WTC11 (cell line): ENCODE results near the gene RGS9. TPM values are rescaled to one million over a fixed set of nuclear protein-coding genes. Genes with fewer than 3 reads are reported as not detected.

Experiments
- ATAC-seq: fragments of 200-7000 bp; cut with Tn5 transposase; 2 replicates; pipeline ENCODE4 v1.10.0; 2021; ENCODE audit warnings: mild to moderate bottlenecking, moderate library complexity
- CTCF ChIA-PET: fragments of 300-600 bp; sonication (Branson Sonifier 250); formaldehyde crosslinking; loops from one replicate; lab custom pipeline; 2021; ENCODE audit warnings: antibody characterized with exemption; lab: Charles Lee
- POLR2A ChIA-PET: fragments of 350-600 bp; sonication (Branson Sonifier 250); formaldehyde crosslinking; loops from one replicate; lab custom pipeline; 2021; ENCODE audit warnings: antibody characterized with exemption; lab: Charles Lee
- DNase-seq: peaks from one replicate; pipeline ENCODE4 v3.0.0; 2021; ENCODE audit warnings: low spot score
- H3K27ac Mint-ChIP-seq: 2 replicates; pipeline ENCODE4 v1.8.0; 2021; ENCODE audit warnings: mixed read lengths
- H3K27me3 Mint-ChIP-seq: 2 replicates; pipeline ENCODE4 v1.8.0; 2021; ENCODE audit warnings: low read depth, mild to moderate bottlenecking, moderate library complexity, mixed read lengths
- H3K36me3 Mint-ChIP-seq: 2 replicates; pipeline ENCODE4 v1.8.0; 2021; ENCODE audit warnings: mixed read lengths
- H3K4me1 Mint-ChIP-seq: 2 replicates; pipeline ENCODE4 v1.8.0; 2022; ENCODE audit warnings: mixed read lengths
- H3K4me3 Mint-ChIP-seq: 2 replicates; pipeline ENCODE4 v1.8.0; 2021; ENCODE audit warnings: mild to moderate bottlenecking, moderate library complexity, mixed read lengths
- H3K9me3 Mint-ChIP-seq: 2 replicates; pipeline ENCODE4 v1.8.0; 2021; ENCODE audit warnings: mixed read lengths
- CREB1 ChIP-seq: sonication (generic); formaldehyde crosslinking; IDR thresholded peaks from 2 replicates; pipeline ENCODE4 v1.8.0; 2023; ENCODE audit warnings: mild to moderate bottlenecking, missing genetic modification reagents
- ELF4 ChIP-seq: sonication (generic); formaldehyde crosslinking; IDR thresholded peaks from 2 replicates; pipeline ENCODE4 v1.8.1; 2022; ENCODE audit warnings: low read depth, mild to moderate bottlenecking, moderate library complexity, missing genetic modification reagents
- FOXJ3 ChIP-seq: sonication (generic); formaldehyde crosslinking; IDR thresholded peaks from 2 replicates; pipeline ENCODE4 v1.9.0; 2021; ENCODE audit warnings: missing genetic modification reagents, mild to moderate bottlenecking, borderline replicate concordance
- GTF2I ChIP-seq: fragments of 250-450 bp; sonication (Bioruptor Pico); conservative IDR thresholded peaks from 2 replicates; pipeline ENCODE4 v1.4.0; 2021; ENCODE audit warnings: mild to moderate bottlenecking
- NFE2L1 ChIP-seq: sonication (generic); formaldehyde crosslinking; IDR thresholded peaks from 2 replicates; pipeline ENCODE4 v1.8.1; 2023; ENCODE audit warnings: missing genetic modification reagents
- NR3C1 ChIP-seq: sonication (generic); formaldehyde crosslinking; conservative IDR thresholded peaks from 2 replicates; pipeline ENCODE4 v1.8.1; 2023; ENCODE audit warnings: low read depth, mild to moderate bottlenecking, missing genetic modification reagents
- PRRX2 ChIP-seq: fragments of 250-450 bp; sonication (Bioruptor Pico); IDR thresholded peaks from 2 replicates; pipeline ENCODE4 v1.8.0; 2021; ENCODE audit warnings: mild to moderate bottlenecking
- SMAD4 ChIP-seq: sonication (generic); formaldehyde crosslinking; IDR thresholded peaks from 2 replicates; pipeline ENCODE4 v1.8.0; 2022; ENCODE audit warnings: mild to moderate bottlenecking, missing genetic modification reagents
- SOX15 ChIP-seq: fragments of 250-450 bp; sonication (Bioruptor Pico); IDR thresholded peaks from 2 replicates; pipeline ENCODE4 v1.9.0; 2021; ENCODE audit warnings: mild to moderate bottlenecking
- TEAD1 ChIP-seq: sonication (generic); formaldehyde crosslinking; IDR thresholded peaks from 2 replicates; pipeline ENCODE4 v1.8.0; 2022; ENCODE audit warnings: mild to moderate bottlenecking, missing genetic modification reagents
- TEAD4 ChIP-seq: sonication (generic); formaldehyde crosslinking; IDR thresholded peaks from 2 replicates; pipeline ENCODE4 v1.8.0; 2022; ENCODE audit warnings: mild to moderate bottlenecking, missing genetic modification reagents
- TP53 ChIP-seq: sonication (generic); formaldehyde crosslinking; IDR thresholded peaks from 2 replicates; pipeline ENCODE4 v1.8.1; 2023; ENCODE audit warnings: mild to moderate bottlenecking, missing genetic modification reagents
- ZNF121 ChIP-seq: sonication (generic); formaldehyde crosslinking; IDR thresholded peaks from 2 replicates; pipeline ENCODE4 v1.8.0; 2023; ENCODE audit warnings: missing genetic modification reagents
- ZNF317 ChIP-seq: sonication (generic); formaldehyde crosslinking; IDR thresholded peaks from 2 replicates; pipeline ENCODE4 v1.8.1; 2023; ENCODE audit warnings: low read depth, mild to moderate bottlenecking, moderate library complexity, missing genetic modification reagents, borderline replicate concordance
- ZNF423 ChIP-seq: fragments of 250-450 bp; sonication (Bioruptor Pico); IDR thresholded peaks from 2 replicates; pipeline ENCODE4 v2.1.2; 2022; ENCODE audit warnings: mild to moderate bottlenecking, moderate library complexity
- total RNA-seq: library from RNA; stranded (reverse); gene quantifications from 3 replicates; pipeline ENCODE4 v1.2.3, GENCODE V29; 2021
- TF ChIP-seq, protein P1 (sequence below): sonication (generic); formaldehyde crosslinking; IDR thresholded peaks from 2 replicates; pipeline ENCODE4 v1.8.1; 2022; ENCODE audit warnings: low read depth, mild to moderate bottlenecking, moderate library complexity, missing genetic modification reagents, borderline replicate concordance
- TF ChIP-seq, protein P2 (sequence below): sonication (generic); formaldehyde crosslinking; conservative IDR thresholded peaks from 2 replicates; pipeline ENCODE4 v1.8.1; 2022; ENCODE audit warnings: mild to moderate bottlenecking, missing genetic modification reagents
- TF ChIP-seq, protein P3 (sequence below): sonication (generic); formaldehyde crosslinking; IDR thresholded peaks from 2 replicates; pipeline ENCODE4 v1.8.0; 2023; ENCODE audit warnings: mild to moderate bottlenecking, missing genetic modification reagents
- TF ChIP-seq, protein P4 (sequence below): fragments of 250-450 bp; sonication (Bioruptor Pico); IDR thresholded peaks from 2 replicates; pipeline ENCODE4 v2.1.2; 2022; ENCODE audit warnings: mild to moderate bottlenecking, moderate library complexity
- TF ChIP-seq, protein P5 (sequence below): fragments of 250-450 bp; sonication (Bioruptor Pico); conservative IDR thresholded peaks from 2 replicates; pipeline ENCODE4 v1.9.0; 2021; ENCODE audit warnings: mild to moderate bottlenecking
- TF ChIP-seq, protein P6 (sequence below): sonication (generic); formaldehyde crosslinking; IDR thresholded peaks from 2 replicates; pipeline ENCODE4 v1.8.1; 2022; ENCODE audit warnings: low read depth, missing genetic modification reagents, borderline replicate concordance
- TF ChIP-seq, protein P7 (sequence below): sonication (generic); formaldehyde crosslinking; IDR thresholded peaks from 2 replicates; pipeline ENCODE4 v1.8.0; 2022; ENCODE audit warnings: mild to moderate bottlenecking, missing genetic modification reagents
- TF ChIP-seq, protein P8 (sequence below): sonication (generic); formaldehyde crosslinking; IDR thresholded peaks from 2 replicates; pipeline ENCODE4 v1.8.1; 2023; ENCODE audit warnings: mild to moderate bottlenecking, missing genetic modification reagents, moderate library complexity

RGS9 gene
- total RNA-seq, 1 experiment from 2014 or later, result 11.3 TPM

DNA sequence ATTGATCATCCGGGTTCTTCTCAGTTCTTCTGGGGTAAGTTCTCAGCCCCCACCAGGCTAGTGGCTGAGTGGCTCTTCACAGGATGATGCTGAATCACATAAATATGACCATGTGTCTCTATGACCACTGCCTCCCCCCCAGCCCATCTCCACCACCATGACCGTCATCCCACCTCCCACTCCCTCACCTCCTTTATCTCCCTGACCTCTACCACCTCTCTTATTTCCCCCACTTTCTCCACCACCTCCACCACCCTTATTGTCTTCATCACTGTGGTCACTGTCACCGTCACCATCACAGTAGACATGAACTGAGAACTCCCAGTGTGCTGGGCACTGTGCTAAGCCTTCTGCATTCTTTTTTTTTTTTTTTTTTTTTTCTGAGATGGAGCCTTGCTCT lies 32.5 kb downstream of the RGS9 start (continued):
- TF ChIP-seq, protein P1, sequence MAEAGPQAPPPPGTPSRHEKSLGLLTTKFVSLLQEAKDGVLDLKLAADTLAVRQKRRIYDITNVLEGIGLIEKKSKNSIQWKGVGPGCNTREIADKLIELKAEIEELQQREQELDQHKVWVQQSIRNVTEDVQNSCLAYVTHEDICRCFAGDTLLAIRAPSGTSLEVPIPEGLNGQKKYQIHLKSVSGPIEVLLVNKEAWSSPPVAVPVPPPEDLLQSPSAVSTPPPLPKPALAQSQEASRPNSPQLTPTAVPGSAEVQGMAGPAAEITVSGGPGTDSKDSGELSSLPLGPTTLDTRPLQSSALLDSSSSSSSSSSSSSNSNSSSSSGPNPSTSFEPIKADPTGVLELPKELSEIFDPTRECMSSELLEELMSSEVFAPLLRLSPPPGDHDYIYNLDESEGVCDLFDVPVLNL, result no peak
- TF ChIP-seq, protein P2, sequence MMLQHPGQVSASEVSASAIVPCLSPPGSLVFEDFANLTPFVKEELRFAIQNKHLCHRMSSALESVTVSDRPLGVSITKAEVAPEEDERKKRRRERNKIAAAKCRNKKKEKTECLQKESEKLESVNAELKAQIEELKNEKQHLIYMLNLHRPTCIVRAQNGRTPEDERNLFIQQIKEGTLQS, result no peak

DNA sequence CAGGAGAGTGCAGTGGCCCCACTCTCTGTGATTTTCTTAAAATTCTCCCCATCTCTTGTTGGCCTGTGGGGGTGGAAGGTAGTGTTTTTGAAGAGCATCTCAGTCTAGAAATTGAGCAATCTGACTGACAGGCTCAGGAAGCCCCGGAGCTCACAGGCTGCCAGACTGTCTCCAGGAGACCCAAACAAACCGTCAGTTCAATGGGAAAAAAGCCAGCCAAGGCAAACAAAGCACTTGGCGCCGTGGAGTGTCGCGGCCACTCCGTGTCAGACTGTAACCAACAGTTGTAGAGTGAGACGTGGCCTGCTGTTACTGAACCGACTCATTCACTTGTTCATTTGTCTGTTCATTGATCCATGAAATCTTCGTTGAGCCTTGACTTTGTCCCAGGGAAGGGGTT lies 33.7 kb downstream of the RGS9 start:
- Mint-ChIP-seq H3K4me1 (peaks cover 6% of the 10 kb centered on the region; the same call in 1 of the 2 replicates), H3K9me3 (no peaks in the 10 kb centered on the region), H3K27me3 (no peaks in the 10 kb centered on the region; the same call in 1 of the 2 replicates)
- no peak for ATAC-seq
- POLR2A ChIA-PET, result no interaction called here
- no peak for TF ChIP-seq SMAD4 (CRISPR knock-in tag)
- no peak for TF ChIP-seq TEAD1 (CRISPR knock-in tag)
- TF ChIP-seq, protein P3, sequence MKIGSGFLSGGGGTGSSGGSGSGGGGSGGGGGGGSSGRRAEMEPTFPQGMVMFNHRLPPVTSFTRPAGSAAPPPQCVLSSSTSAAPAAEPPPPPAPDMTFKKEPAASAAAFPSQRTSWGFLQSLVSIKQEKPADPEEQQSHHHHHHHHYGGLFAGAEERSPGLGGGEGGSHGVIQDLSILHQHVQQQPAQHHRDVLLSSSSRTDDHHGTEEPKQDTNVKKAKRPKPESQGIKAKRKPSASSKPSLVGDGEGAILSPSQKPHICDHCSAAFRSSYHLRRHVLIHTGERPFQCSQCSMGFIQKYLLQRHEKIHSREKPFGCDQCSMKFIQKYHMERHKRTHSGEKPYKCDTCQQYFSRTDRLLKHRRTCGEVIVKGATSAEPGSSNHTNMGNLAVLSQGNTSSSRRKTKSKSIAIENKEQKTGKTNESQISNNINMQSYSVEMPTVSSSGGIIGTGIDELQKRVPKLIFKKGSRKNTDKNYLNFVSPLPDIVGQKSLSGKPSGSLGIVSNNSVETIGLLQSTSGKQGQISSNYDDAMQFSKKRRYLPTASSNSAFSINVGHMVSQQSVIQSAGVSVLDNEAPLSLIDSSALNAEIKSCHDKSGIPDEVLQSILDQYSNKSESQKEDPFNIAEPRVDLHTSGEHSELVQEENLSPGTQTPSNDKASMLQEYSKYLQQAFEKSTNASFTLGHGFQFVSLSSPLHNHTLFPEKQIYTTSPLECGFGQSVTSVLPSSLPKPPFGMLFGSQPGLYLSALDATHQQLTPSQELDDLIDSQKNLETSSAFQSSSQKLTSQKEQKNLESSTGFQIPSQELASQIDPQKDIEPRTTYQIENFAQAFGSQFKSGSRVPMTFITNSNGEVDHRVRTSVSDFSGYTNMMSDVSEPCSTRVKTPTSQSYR (CRISPR knock-in tag), result no peak
- no peak for TF ChIP-seq SOX15 (CRISPR knock-in tag)
- TF ChIP-seq ZNF423, result no peak
- TF ChIP-seq, protein P4, sequence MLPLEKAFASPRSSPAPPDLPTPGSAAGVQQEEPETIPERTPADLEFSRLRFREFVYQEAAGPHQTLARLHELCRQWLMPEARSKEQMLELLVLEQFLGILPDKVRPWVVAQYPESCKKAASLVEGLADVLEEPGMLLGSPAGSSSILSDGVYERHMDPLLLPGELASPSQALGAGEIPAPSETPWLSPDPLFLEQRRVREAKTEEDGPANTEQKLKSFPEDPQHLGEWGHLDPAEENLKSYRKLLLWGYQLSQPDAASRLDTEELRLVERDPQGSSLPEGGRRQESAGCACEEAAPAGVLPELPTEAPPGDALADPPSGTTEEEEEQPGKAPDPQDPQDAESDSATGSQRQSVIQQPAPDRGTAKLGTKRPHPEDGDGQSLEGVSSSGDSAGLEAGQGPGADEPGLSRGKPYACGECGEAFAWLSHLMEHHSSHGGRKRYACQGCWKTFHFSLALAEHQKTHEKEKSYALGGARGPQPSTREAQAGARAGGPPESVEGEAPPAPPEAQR (CRISPR knock-in tag), result no peak
- TF ChIP-seq, all 79 proteins: peak for 0
- DNase-seq, result no peak
- H3K36me3 Mint-ChIP-seq, result no peaks in the 10 kb centered on the region
- H3K4me3 Mint-ChIP-seq, result no peak overlapping the region
- CTCF ChIA-PET, result no interaction called here
- H3K27ac Mint-ChIP-seq, result no peak overlapping the region

DNA sequence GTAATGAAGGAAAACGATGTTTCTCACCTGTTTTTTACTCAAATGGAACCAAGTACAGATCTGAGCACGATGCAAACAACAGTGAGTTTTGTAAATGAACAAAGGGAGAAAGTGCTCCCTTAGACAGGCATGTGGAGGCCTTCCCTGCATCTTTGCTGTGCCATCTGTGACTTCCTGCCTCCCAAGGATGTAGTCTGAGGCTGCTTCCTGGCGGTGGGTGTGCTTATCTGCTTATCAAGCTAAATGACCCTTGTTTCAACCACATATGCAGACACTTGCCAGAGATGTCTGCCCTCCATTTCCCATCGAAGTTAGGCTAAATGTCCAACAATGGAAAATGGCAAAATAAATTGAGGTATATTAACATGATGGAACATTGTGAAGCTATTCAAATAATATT lies 34.6 kb downstream of the RGS9 start:
- ChIA-PET CTCF (interaction anchor here (2.9 kb wide), 1 partner anchor 10 kb away, joined by 9 read pairs; no protein-coding TSS in a partner anchor), POLR2A (no interaction called here)
- DNase-seq (no peak), ATAC-seq (no peak)
- Mint-ChIP-seq H3K27me3 (no peaks in the 10 kb centered on the region; the same call in 1 of the 2 replicates), H3K36me3 (no peaks in the 10 kb centered on the region), H3K9me3 (peaks cover 5% of the 10 kb centered on the region), H3K27ac (no peak overlapping the region), H3K4me3 (no peak overlapping the region), H3K4me1 (peaks cover 6% of the 10 kb centered on the region; the same call in 1 of the 2 replicates)
- TF ChIP-seq GTF2I (no peak), NFE2L1 (CRISPR knock-in tag) (no peak), NR3C1 (CRISPR knock-in tag) (no peak), TP53 (CRISPR knock-in tag) (no peak), SOX15 (CRISPR knock-in tag) (no peak), ZNF317 (no peak), ZNF121 (no peak), PRRX2 (CRISPR knock-in tag) (no peak), FOXJ3 (no peak), CREB1 (no peak), TEAD4 (CRISPR knock-in tag) (no peak), ELF4 (CRISPR knock-in tag) (no peak)
- TF ChIP-seq, protein P5, sequence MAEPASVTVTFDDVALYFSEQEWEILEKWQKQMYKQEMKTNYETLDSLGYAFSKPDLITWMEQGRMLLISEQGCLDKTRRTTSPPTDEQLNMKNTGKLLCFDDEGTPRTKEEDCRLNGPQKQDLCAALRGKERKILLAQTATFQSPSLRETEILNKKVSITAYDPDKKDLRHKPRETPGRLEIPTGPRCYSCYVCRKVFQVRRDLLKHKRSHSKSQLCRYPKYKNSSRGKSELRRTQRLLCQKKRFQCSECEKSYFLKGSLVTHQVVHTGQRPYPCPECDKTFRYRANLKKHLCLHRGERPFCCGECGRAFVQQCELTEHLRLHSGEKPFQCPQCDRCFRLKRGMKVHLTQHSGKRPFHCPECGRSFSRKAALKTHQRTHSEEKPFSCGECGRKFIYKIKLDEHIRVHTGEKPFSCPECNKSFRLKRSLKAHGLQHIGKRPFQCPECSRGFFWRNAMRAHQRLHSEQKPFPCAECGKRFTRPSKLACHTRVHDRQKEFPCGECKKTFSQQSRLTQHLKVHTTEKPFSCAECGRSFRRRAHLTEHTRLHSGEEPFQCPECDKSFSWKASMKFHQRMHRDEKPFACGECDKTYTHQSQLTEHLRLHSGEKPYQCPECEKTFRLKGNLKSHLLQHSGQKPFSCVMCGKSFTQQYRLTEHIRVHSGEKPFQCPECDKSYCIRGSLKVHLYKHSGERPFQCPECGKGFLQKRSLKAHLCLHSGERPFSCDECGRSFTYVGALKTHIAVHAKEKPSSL (CRISPR knock-in tag), result no peak
- TF ChIP-seq, protein P6, sequence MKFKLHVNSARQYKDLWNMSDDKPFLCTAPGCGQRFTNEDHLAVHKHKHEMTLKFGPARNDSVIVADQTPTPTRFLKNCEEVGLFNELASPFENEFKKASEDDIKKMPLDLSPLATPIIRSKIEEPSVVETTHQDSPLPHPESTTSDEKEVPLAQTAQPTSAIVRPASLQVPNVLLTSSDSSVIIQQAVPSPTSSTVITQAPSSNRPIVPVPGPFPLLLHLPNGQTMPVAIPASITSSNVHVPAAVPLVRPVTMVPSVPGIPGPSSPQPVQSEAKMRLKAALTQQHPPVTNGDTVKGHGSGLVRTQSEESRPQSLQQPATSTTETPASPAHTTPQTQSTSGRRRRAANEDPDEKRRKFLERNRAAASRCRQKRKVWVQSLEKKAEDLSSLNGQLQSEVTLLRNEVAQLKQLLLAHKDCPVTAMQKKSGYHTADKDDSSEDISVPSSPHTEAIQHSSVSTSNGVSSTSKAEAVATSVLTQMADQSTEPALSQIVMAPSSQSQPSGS, result no peak
- TF ChIP-seq, protein P7, sequence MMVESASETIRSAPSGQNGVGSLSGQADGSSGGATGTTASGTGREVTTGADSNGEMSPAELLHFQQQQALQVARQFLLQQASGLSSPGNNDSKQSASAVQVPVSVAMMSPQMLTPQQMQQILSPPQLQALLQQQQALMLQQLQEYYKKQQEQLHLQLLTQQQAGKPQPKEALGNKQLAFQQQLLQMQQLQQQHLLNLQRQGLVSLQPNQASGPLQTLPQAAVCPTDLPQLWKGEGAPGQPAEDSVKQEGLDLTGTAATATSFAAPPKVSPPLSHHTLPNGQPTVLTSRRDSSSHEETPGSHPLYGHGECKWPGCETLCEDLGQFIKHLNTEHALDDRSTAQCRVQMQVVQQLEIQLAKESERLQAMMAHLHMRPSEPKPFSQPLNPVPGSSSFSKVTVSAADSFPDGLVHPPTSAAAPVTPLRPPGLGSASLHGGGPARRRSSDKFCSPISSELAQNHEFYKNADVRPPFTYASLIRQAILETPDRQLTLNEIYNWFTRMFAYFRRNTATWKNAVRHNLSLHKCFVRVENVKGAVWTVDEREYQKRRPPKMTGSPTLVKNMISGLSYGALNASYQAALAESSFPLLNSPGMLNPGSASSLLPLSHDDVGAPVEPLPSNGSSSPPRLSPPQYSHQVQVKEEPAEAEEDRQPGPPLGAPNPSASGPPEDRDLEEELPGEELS (CRISPR knock-in tag), result no peak
- TF ChIP-seq, protein P8, sequence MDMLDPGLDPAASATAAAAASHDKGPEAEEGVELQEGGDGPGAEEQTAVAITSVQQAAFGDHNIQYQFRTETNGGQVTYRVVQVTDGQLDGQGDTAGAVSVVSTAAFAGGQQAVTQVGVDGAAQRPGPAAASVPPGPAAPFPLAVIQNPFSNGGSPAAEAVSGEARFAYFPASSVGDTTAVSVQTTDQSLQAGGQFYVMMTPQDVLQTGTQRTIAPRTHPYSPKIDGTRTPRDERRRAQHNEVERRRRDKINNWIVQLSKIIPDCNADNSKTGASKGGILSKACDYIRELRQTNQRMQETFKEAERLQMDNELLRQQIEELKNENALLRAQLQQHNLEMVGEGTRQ (CRISPR knock-in tag), result no peak
